ENCODE measurements around the gene RASA2. TPM values are rescaled to one million over a fixed set of nuclear protein-coding genes. Genes with fewer than 3 reads are reported as not detected.

The RASA2 gene
- total and polyA plus RNA-seq, 2 of the 8 experiments (the other 6 are each of a cell fraction or from before 2014, with no cell fraction given), result 3.5 to 15.9 TPM

DNA sequence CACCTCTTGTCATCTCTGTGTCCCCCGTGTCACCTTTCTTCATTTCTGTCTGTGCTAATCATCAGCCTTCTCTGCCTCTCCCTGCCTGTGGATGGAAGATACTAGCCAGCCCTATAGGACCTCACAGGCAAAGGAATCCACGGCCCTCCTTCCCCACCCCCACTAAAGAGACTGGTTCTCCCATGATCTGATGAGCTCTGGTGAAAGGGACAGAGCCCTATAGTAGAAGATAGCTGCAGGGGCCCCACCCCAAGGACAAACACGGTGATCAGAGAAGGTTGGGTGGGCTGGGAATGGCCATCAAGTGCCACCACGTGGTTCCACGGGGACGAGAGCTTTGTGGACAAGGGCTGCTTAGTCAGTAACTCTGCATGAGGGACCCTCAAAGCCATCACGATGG lies 27.8 kb upstream of the RASA2 start:
- Histone ChIP-seq H2BK5ac (ENCODE audit: low read depth, low read length) (no peak overlapping the region), H3K23me2 (ENCODE audit: low read depth, low read length) (no peaks in the 10 kb centered on the region; the same call in 1 of the 2 replicates), H3K9ac (replicated peaks in 1 of 4; ENCODE audit: extremely low read depth in 1 of 4, low read depth in 3 of 4, low read length in 3 of 4) (no peak overlapping the region), H3K4me1 (replicated peaks in 1 of 4; ENCODE audit: control insufficient read depth in 3 of 4, insufficient read depth in 4 of 4, low read length in 3 of 4) (peaks cover 0 to 3% (median 0%) of the 10 kb centered on the region in 4 experiments; a peak in 3 of 7 replicates), H3K18ac (ENCODE audit: extremely low read depth, low read length) (no peak overlapping the region), H3K23ac (ENCODE audit: insufficient read length) (no peak overlapping the region), H3K27me3 (replicated peaks in 1 of 4; ENCODE audit: control insufficient read depth in 3 of 4, extremely low read depth in 1 of 4, insufficient read depth in 3 of 4, low read length in 3 of 4) (no peaks in the 10 kb centered on the region), H3K79me1 (ENCODE audit: low read depth, low read length) (no peaks in the 10 kb centered on the region), H2BK12ac (ENCODE audit: low read depth, low read length) (no peak overlapping the region), H3K14ac (ENCODE audit: insufficient read length) (no peak overlapping the region), H3K36me3 (ENCODE audit: control insufficient read depth in 2 of 4, insufficient read depth in 4 of 4, low read length in 3 of 4) (no peaks in the 10 kb centered on the region), H3K9me3 (ENCODE audit: insufficient read depth in 2 of 2, low read depth in 1 of 2, low read length in 1 of 2) (peaks cover 0 to under 1% of the 10 kb centered on the region in 2 experiments; a peak in 1 of 4 replicates), H2BK120ac (replicated peaks; ENCODE audit: low read depth, low read length) (no peak overlapping the region), H2BK15ac (ENCODE audit: low read length) (no peak overlapping the region), H4K5ac (ENCODE audit: insufficient read length, low read depth, low read length) (no peak overlapping the region), H3K4me3 (ENCODE audit: extremely low read depth in 1 of 4, insufficient read depth in 2 of 4, low read depth in 3 of 4, low read length in 4 of 4) (no peak overlapping the region), H3K4me2 (ENCODE audit: insufficient read depth in 1 of 2, low read depth in 2 of 2, low read length in 2 of 2) (no peak overlapping the region), H3K27ac (ENCODE audit: low read depth, low read length) (no peak overlapping the region), H4K91ac (replicated peaks; ENCODE audit: insufficient read length, low read length) (no peak overlapping the region), H2AFZ (ENCODE audit: low read length) (no peak overlapping the region), H3K4ac (replicated peaks; ENCODE audit: insufficient read length, low read depth, low read length) (no peak overlapping the region), H4K20me1 (replicated peaks in 1 of 2; ENCODE audit: control insufficient read depth in 1 of 2, insufficient read depth in 2 of 2, low read length in 2 of 2) (no peaks in the 10 kb centered on the region), H3K56ac (replicated peaks; ENCODE audit: insufficient read length, low read depth, low read length) (no peak overlapping the region), H3K79me2 (ENCODE audit: control insufficient read depth in 1 of 2, insufficient read depth in 2 of 2, low read length in 2 of 2) (no peaks in the 10 kb centered on the region), H2BK20ac (ENCODE audit: low read length) (no peak overlapping the region), H2AK5ac (ENCODE audit: low read depth, low read length) (no peak overlapping the region), H4K8ac (ENCODE audit: extremely low read depth, insufficient read depth, low read length) (no peak overlapping the region)
- no peak for DNase-seq (ENCODE audit: low read depth in 1 of 2, low spot score in 2 of 2)
- no peak for FAIRE-seq
- CTCF ChIA-PET (ENCODE audit: partially characterized antibody), result interaction anchor here (0.7 to 12.5 kb wide), 19 partner anchors 10 to 204 kb away, joined by 3 to 349 read pairs (median 5); no protein-coding TSS in a partner anchor
- POLR2A ChIA-PET (ENCODE audit: partially characterized antibody), result no interaction called here
- WGBS, 2 experiments (ENCODE audit: extremely low coverage in 1 of 2, insufficient coverage in 1 of 2, insufficient read length in 1 of 2, insufficient replicate concordance in 2 of 2, low coverage in 1 of 2, low lambda C conversion rate in 2 of 2, missing lambda C conversion rate in 1 of 2), result 75% methylated on average over 7 of the region's 7 CpGs; no CpG with 5 or more reads in 1 of the 2 experiments
- no peak for TF ChIP-seq SUZ12 (IDR thresholded peaks at IDR 0.05; ENCODE audit: low read length)
- no peak for TF ChIP-seq RAD21 (IDR thresholded peaks at IDR 0.05 in 1 of 2, conservative IDR thresholded peaks at IDR 0.05 in 1 of 2; ENCODE audit: low read depth in 2 of 2, low read length in 2 of 2)
- TF ChIP-seq, protein P1, sequence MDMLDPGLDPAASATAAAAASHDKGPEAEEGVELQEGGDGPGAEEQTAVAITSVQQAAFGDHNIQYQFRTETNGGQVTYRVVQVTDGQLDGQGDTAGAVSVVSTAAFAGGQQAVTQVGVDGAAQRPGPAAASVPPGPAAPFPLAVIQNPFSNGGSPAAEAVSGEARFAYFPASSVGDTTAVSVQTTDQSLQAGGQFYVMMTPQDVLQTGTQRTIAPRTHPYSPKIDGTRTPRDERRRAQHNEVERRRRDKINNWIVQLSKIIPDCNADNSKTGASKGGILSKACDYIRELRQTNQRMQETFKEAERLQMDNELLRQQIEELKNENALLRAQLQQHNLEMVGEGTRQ (IDR thresholded peaks at IDR 0.05; ENCODE audit: low read length), result no peak
- TF ChIP-seq HDAC2 (IDR thresholded peaks at IDR 0.05; ENCODE audit: borderline replicate concordance in 1 of 2, low read depth in 2 of 2, low read length in 2 of 2), result no peak
- TF ChIP-seq RFX5 (IDR thresholded peaks at IDR 0.05; ENCODE audit: borderline replicate concordance, low read depth, low read length), result no peak
- no peak for TF ChIP-seq CHD2 (IDR thresholded peaks at IDR 0.05; ENCODE audit: low read length)
- TF ChIP-seq MAX (IDR thresholded peaks at IDR 0.05), result no peak
- TF ChIP-seq CEBPB (IDR thresholded peaks at IDR 0.05; ENCODE audit: low read depth, low read length), result no peak
- TF ChIP-seq BRCA1 (IDR thresholded peaks at IDR 0.05; ENCODE audit: low read depth, low read length), result no peak
- TF ChIP-seq, protein P2, sequence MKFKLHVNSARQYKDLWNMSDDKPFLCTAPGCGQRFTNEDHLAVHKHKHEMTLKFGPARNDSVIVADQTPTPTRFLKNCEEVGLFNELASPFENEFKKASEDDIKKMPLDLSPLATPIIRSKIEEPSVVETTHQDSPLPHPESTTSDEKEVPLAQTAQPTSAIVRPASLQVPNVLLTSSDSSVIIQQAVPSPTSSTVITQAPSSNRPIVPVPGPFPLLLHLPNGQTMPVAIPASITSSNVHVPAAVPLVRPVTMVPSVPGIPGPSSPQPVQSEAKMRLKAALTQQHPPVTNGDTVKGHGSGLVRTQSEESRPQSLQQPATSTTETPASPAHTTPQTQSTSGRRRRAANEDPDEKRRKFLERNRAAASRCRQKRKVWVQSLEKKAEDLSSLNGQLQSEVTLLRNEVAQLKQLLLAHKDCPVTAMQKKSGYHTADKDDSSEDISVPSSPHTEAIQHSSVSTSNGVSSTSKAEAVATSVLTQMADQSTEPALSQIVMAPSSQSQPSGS (IDR thresholded peaks at IDR 0.05; ENCODE audit: low read length), result no peak

All from H1 (cell line).